Keratinocyte (primary cell): ENCODE data around the gene RPL37A.

Experiments used
- CTCF ChIP-seq, 3 experiments: IDR thresholded peaks in 1 of 3; conservative IDR thresholded peaks in 1 of 3; optimal IDR thresholded peaks in 1 of 3; 2 replicates in 2 of 3; 3 replicates in 1 of 3; pipeline versions ENCODE3 to v1.5.1; 2011; ENCODE audit warnings: low read length in 3 of 3, mild to moderate bottlenecking in 3 of 3, moderate library complexity in 2 of 3, control low read depth in 1 of 3, inconsistent platforms in 1 of 3; ENCODE audit not compliant: insufficient read depth in 2 of 3; ENCODE audit errors: extremely low read depth in 1 of 3
- EZH2 ChIP-seq: IDR thresholded peaks from one replicate; pipeline ENCODE4 v1.6.1; 2012; ENCODE audit warnings: inconsistent platforms, mild to moderate bottlenecking, low read length, moderate library complexity

GRCh38 chr2:216538538-216538937, 39.9 kb downstream of the RPL37A start:
- TF ChIP-seq CTCF (optimal IDR thresholded peaks at IDR 0.05 in 1 of 3, IDR thresholded peaks at IDR 0.05 in 1 of 3, conservative IDR thresholded peaks at IDR 0.05 in 1 of 3; ENCODE audit: extremely low read depth in 1 of 3, insufficient read depth in 2 of 3, low read length in 3 of 3) (no peak), EZH2 (no peak)
